HS-27A (cell line): ENCODE measurements around the gene HHAT.

Experiments used
- DNase-seq: peaks from one replicate; pipeline ENCODE4 v3.0.0-alpha.2; 2012; ENCODE audit warnings: low read depth, missing footprints

HHAT gene

GRCh38 chr1:210553711-210554110 is 225.0 kb downstream of the HHAT start:
- no peak for DNase-seq

- DNase-seq = no peak
Observed at GRCh38 chr1:210554382-210554781, 225.7 kb downstream of the HHAT start.

GRCh38 chr1:210556475-210556874 is 227.8 kb downstream of the HHAT start:
- DNase-seq = no peak

- no peak for DNase-seq
Observed at GRCh38 chr1:210557426-210558077, 228.8 kb downstream of the HHAT start.

- DNase-seq = peak; percentile 3
Observed at GRCh38 chr1:210558302-210558701, 229.6 kb downstream of the HHAT start.

DNA sequence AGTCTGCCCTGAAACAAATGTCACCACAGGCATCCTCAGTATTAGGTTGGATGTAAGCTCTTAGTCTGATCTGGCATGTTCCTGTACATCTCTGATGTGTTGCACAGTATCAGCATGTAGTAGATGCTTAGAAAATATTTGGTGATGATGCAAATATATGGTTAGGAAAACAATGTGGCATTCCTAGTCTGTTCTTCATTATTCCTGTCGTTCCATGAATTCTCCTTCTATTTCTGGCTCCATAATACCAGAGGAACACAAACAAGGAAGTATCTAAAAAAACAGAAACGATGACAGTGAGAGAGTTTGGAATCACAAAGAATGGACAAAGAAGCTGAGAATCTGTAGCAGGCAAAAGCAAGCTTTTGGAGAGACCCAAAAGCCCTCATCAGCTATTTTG is 236.6 kb downstream of the HHAT start:
- DNase-seq = no peak

- DNase-seq = no peak
Observed at GRCh38 chr1:210568631-210569030, 239.9 kb downstream of the HHAT start.

DNA sequence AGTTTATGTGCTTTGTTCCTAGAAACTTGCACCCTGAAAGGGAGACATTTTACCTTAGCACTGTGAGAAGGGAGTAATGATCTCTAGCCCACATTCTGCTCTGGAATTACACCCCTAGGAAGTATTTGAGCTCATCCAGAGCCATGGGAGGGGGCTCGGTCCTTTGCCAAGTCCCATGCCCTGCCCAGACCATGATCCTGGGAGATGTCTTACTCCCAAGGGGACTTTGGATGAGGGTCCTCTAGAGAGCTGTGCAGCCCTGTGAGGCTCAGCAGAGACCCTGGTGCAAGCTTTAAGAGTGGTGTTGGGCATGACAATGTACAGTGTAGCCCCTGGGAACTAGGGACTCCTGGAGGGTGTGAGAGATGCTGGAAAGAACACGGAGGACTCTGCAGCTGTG is 241.4 kb downstream of the HHAT start:
- no peak for DNase-seq

DNA sequence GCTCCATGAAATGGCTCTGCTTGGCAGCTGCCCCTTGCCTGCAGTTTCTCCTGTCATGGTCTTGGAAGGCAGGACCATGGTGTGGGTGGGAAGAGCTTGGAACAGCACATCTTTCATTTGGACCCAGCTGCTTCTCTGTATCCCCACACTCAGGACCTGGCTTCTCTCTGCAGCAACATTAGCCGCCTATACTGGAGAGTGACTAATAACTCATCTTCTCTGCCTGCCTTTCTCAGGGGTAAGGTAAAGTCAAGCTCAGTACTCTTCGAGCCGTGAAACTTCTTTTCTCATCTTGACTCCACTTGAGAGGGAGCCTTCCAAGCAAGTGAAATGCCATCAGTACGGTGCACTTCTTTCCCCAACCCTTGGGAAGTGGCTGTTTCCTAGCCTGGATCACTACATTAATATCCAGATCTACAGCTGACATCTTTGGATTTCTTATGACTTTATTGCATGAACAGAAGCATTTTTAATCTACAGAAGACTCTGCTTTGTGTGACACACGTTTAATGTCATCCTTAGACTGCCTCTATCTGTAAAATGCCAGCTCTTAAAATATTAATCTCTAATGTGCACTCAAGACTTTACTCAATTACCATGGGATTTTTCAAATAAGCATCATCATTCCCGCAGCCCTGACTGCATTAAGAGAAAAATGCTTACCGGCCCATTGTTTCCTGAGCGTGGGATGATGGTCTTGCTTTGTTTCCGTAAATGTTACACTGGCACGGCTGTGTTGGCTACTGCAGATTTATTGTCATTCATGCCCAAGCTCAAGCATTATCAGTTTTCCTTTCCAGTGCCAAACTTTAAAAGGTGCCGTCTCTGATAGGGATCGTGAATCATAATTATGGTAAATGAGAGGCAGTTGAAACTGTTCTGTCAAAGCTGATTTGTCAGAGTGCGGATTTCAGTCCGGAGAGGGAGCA is 242.9 kb downstream of the HHAT start:
- no peak for DNase-seq

GRCh38 chr1:210573141-210573540 is 244.4 kb downstream of the HHAT start:
- DNase-seq = no peak

GRCh38 chr1:210582205-210582970 is 253.7 kb downstream of the HHAT start:
- no peak for DNase-seq

DNA sequence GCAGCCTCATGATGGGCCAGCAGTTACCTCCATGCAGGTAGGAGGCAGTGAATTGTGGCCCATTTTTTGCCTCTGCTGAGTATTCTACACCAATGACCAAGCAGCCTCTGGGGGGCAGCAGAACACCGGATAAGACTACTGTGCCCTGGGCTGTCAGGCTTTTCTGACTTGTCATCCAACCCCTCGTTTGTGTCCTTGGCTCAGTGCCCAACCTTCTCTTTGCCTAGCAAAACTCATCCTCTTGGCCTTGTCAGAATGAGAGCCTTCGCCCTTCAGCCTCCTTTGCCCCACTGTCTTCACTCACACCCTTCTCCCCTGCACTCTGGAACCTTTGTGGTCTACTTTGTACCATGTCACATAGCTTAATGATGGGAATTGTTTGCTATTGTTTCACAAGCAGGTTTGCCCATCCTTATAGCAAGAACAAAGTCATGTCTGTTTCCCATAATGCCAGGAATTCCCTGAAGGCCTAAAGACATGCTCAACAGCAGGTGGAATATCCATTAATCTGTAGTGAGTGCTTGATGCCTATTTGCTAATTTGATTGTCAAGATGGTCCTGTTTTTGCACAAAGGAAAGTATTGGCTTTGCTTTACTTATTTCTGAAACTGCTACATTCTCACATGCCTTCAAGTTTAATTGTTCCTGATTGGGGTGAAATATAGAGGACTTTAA is 255.9 kb downstream of the HHAT start:
- peak; percentile 79 for DNase-seq

- no peak for DNase-seq
Observed at GRCh38 chr1:210586771-210587170, 258.1 kb downstream of the HHAT start.

DNA sequence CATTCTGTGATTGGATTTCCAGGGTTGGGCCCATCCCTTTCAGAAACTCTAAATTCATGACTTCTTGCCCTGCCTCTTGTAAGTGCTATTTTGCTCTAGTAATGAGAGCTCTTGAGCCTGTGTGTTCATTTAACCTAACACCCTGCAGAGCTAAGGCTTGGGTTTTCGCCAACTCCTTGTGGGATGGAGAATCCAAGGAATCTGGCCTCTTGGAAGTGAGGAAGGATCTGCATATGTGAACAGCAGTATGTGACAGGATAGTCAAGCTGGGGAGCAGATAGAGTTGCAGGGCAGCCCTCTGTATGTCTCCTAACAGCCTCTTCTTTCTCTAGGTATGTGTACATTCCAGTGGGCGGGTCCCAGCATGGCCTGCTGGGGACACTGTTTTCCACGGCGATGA is 258.9 kb downstream of the HHAT start:
- peak; percentile 38 for DNase-seq

GRCh38 chr1:210588357-210588756 is 259.7 kb downstream of the HHAT start:
- no peak for DNase-seq

DNA sequence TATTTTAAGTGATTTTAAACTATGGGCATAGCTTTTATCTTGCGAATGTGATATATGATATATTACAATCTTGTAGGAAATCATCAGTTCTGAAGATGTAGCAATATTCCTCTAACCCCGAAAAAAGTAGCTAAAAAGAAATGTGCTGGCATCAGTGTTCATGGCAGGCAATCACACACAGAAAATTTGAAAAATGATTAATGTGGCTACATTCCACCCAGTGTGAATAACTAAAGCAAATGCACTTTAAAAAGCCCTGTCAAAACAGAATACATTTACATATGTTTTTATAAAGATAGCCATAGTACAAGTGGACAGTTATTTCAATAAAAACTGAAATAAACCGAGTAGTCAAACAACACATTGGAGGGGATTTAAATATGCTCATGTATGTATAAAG is 260.2 kb downstream of the HHAT start:
- DNase-seq = no peak

DNA sequence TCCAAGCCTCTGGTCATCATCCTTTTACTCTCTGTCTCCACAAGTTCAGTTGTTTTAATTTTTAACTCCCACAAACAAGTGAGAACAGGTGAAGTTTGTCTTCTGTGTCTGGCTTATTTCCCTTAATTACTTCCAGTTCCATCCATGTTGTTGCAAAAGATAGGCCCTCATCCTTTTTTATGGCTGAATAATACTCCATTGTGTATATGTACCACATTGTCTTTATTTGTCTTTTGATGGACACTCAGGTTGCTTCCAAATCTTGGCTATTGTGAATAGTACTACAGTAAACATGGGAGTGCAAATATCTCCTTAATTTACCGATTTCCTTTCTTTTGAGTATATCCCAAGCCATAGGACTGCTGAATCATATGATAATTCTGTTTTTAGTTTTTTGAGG is 262.5 kb downstream of the HHAT start:
- no peak for DNase-seq

- DNase-seq = no peak
Observed at GRCh38 chr1:210594605-210595004, 265.9 kb downstream of the HHAT start.

- DNase-seq = no peak
Observed at GRCh38 chr1:210596641-210597040, 267.9 kb downstream of the HHAT start.

GRCh38 chr1:210597555-210598134 is 268.9 kb downstream of the HHAT start:
- peak; percentile 80 for DNase-seq

- DNase-seq = peak; percentile 95
Observed at GRCh38 chr1:210598135-210598652, 269.5 kb downstream of the HHAT start.
